ENCODE results near the gene MYL11.

Gene MYL11

DNA sequence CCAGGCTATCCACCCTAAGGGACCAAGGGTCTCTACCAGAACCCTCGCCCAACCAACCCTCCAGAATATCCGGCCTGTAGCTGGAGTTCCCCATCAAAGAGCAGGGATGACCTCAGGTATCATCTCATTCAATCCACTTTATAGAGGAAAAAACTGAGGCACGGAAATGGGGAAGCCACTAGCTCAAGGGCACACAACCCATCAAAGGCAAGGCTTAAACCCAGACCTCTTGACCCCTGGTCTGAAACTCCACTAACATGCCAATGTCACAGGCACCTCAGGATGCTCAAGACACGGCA lies 5.9 kb upstream of the MYL11 start:
- no peak for DNase-seq (ENCODE audit: low spot score)
- in situ Hi-C loops (cut with MboI; ENCODE audit: low pct_unique_long_range_greater_than_20kb, low sequenced_read_pairs, unreplicated experiment) = no loop called here
- TF ChIP-seq CTCF (IDR thresholded peaks at IDR 0.05; ENCODE audit: extremely low read depth, insufficient read depth, missing control alignments) = no peak

GRCh38 chr16:30369091-30369937 lies 5.3 kb upstream of the MYL11 start:
- in situ Hi-C loops (cut with MboI; ENCODE audit: low pct_unique_long_range_greater_than_20kb, low sequenced_read_pairs, unreplicated experiment) = no loop called here
- TF ChIP-seq CTCF (IDR thresholded peaks at IDR 0.05; ENCODE audit: extremely low read depth, insufficient read depth, missing control alignments) = no peak
- no peak for DNase-seq (ENCODE audit: low spot score)

GRCh38 chr16:30369938-30370455 lies 4.6 kb upstream of the MYL11 start:
- peak; percentile 32 for TF ChIP-seq CTCF (IDR thresholded peaks at IDR 0.05; ENCODE audit: extremely low read depth, insufficient read depth, missing control alignments)
- DNase-seq (ENCODE audit: low spot score) = no peak

DNA sequence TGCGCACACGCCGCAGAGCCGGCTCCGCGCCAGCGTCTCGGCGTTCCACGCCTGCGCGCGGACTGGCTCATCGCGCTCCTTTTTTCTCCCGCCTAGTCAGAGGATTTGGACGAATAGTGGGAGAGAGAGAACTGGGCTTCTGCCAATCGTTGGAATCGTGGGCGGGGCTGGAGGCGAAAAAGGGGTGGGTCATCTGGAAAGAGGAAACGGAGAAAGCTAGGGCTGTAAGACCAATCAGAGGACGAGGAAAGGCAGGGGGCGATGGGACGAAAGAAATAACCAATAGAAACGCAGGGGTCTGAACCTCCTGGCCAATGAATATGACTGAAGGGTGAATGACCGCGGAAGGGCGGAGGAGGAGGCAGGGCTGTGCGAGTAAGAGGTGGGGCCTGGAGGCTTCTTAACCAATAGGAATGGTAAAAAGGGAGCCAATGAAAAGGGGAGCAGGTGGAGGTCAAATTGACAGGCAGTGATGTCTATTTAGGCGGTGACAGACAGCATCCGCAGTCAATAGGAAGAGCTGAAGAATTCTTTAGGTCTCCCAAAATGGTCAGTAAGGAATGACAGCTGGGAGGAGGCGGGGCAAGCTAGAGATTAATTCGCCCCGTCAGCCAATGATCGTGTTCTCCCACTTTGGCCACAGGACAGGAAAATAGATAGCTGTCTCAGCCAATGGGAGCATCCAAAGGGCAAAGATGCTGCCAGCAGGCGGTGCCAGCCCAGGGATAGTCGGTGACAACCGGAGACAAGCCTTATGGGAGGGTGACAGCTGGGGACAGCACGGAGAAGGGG lies 4.0 kb upstream of the MYL11 start, which contains the start of gene TBC1D10B:
Gene TBC1D10B (minus strand): TSS at position 39 of the 792 bp plus-strand sequence. CDS start 311 bp downstream, outside the sequence.
- no peak for TF ChIP-seq CTCF (IDR thresholded peaks at IDR 0.05; ENCODE audit: extremely low read depth, insufficient read depth, missing control alignments)
- in situ Hi-C loops (cut with MboI; ENCODE audit: low pct_unique_long_range_greater_than_20kb, low sequenced_read_pairs, unreplicated experiment) = no loop called here
- DNase-seq (ENCODE audit: low spot score) = peak; percentile 97

More at GRCh38 chr16:30369938-30370455, 4.6 kb upstream of the MYL11 start:
- in situ Hi-C loops (cut with MboI; ENCODE audit: low pct_unique_long_range_greater_than_20kb, low sequenced_read_pairs, unreplicated experiment) = no loop called here

DNA sequence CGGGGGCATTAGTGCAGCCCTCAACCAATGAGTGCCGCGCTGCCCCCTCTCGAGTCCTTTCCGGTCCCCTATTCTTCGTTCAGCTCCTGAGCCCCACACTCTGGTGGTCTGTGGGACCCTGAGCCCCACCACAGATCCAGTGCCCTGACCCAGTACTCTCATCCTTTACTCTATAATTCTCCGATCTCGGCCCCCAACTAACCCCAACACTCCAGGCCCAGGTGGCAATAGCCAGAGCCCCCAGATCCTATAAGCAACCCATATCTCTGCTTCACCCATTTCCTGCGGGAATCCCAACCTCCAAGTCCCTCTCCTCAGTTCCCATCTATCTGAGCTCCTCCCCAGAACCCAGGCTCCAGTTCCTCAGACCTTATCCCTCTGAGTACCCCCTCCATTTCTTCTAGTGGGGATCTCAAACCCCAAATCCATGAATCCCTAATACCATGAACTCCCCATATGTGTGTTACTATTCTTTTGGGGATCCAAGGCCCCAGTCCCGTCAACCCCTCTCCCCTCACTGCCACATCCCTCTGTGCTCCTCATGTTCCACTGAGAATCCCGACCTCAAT lies 3.3 kb upstream of the MYL11 start:
- peak; percentile 19 for TF ChIP-seq CTCF (IDR thresholded peaks at IDR 0.05; ENCODE audit: extremely low read depth, insufficient read depth, missing control alignments)
- in situ Hi-C loops (cut with MboI; ENCODE audit: low pct_unique_long_range_greater_than_20kb, low sequenced_read_pairs, unreplicated experiment) = no loop called here
- no peak for DNase-seq (ENCODE audit: low spot score)

GRCh38 chr16:30372038-30372712 lies 2.4 kb upstream of the MYL11 start:
- in situ Hi-C loops (cut with MboI; ENCODE audit: low pct_unique_long_range_greater_than_20kb, low sequenced_read_pairs, unreplicated experiment) = no loop called here
- no peak for DNase-seq (ENCODE audit: low spot score)
- no peak for TF ChIP-seq CTCF (IDR thresholded peaks at IDR 0.05; ENCODE audit: extremely low read depth, insufficient read depth, missing control alignments)

All from GM13977 (cell line).